NCI-H1105 (cell line): ENCODE data around the gene SEC14L1.
A peak's percentile ranks its signal among the peaks of the same experiment; 100 is the strongest.
"Not testable (repeated sequence)": the region's sequence is repeated elsewhere in the genome, so short reads cannot be mapped to it uniquely, and the experiment has no call there.

Experiments used
- DNase-seq: peaks from one replicate; lab custom pipeline; 2025; lab: John Stamatoyannopoulos, UW

Gene SEC14L1

DNA sequence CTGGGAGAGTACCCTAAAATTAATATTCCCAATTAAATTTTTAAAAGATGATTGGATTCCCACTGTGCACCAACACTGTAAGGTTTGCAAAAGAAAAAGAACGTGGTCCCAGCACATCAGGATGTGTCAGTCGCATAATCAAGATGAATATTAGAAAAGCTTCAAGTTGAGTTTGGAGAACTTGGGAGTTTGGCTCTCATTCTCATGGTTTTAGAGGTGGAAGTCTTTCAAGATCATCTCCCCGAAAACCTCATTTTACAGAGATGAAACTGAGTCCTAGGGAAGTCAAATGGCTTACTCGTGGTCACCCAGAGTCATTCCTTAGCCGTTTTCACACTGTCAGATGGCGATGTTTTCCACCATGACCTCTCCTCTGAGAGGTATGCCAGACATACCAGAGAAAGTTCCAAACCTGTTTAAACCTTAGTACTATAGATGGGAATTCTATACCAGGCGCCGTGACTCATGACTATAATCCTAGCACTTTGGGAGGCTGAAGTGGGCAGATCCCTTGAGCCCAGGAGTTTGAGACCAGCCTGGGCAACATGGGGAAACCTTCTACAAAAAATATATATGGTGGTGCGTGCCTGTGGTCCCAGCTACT, 1.2 kb downstream of the SEC14L1 start:
- DNase-seq = no peak

GRCh38 chr17:77142689-77143088, 1.9 kb downstream of the SEC14L1 start:
- no peak for DNase-seq

DNA sequence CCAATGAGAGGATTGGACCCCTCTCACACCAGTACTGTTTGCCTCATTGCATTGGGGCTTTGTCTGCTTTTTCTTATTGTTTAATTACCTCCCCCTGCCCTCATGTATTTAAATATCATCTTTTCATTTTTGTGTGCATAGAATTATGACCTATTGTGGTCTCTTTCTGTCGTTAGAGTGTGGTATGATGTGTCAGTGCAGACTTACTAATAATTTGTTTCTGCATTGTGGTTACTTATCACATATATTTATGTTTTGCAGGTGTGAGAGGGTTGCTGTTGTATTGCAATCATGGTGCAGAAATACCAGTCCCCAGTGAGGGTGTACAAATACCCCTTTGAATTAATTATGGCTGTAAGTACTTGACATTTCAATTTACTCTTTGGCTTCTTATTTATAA, 2.5 kb downstream of the SEC14L1 start:
- no peak for DNase-seq

DNA sequence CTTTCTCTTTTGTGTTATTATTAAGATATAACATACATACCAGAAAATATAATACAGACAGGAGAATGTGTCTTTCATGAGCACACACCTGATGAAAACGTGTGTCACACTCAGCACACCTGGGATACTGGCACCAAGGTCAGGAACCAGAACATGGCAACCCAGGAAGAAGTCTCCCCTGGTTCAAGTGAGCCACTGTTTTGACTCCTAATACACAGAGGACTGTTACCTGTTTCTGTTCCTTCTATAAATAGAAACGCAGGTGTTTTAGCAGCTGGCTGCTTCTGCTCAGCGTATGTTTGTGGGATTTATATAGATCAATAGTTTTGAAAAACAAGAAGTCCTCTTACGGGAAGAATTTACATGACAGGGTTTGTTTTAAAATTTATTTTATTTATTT, 3.5 kb downstream of the SEC14L1 start:
- DNase-seq = peak; percentile 28

- no peak for DNase-seq
Observed at GRCh38 chr17:77145224-77145611, 4.4 kb downstream of the SEC14L1 start.

DNA sequence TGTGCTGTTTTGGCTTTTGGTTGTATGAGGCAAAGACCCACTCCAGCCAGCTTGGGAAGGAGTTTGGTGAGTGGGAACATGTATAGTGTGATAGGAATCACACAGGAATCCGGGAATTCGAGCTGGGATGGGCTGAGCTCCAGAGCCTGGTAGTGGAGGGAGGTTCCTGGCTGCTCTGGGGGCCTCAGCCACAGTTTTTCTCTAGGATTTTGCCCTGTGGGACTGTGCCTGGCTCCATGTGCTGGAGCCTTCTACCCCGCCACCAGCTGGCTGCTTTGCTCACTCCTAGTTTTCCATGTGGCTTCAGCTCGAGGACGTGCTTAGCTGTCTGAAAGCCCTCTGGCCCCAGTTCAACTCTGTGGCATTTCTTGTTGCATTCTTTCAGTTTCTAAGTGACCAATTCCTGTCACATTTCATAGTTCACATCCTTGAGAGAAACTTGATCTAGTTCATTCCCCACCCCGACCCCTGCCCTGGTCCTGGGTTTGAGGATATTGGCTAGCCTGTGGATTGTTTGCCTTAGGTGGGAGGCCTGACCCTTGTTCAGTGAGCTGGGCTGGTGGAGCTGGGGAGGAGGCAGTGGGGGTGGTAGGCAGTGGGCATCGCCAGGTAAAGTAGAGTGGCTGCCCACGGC, 5.0 kb downstream of the SEC14L1 start:
- DNase-seq = no peak

DNA sequence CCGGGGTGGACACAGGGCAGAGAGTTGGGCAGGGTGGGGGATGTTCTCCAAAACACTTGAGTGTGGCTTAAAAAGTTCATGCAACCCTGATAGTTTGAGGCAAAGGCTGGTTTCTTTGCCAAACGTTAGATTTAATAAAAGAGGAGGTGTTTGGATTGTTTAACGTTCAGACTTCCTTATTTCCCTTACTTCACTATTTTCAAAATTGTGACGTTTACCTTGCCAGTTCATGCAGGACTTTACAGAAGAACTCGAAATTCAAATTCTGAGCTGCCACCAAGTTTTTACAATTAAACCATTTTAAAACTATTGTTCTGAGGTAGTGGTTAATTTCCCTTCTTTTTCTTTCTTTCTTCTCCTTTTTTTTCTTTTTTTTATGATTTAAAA, 5.5 kb downstream of the SEC14L1 start:
- DNase-seq = no peak

DNA sequence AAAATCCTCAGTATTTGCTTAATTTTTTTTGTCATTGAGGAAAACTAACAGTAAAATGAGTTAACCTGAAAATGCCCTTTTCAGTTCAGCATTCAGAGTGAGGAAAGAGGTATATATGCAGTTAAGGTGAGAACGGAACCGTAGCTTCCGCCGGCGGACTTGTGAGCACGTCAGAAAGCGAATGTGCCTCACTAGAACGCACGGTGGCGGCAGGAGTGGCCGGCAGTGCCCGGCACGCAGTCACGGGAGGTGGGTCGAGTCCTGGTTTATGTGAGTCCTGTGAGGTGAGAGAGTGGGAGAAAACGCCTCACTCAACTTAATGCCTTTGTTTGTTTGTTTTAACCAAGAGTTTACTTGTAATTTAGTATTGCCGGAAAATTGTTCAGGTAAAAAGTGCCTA, 6.1 kb downstream of the SEC14L1 start:
- DNase-seq = no peak

- no peak for DNase-seq
Observed at GRCh38 chr17:77147357-77147801, 6.6 kb downstream of the SEC14L1 start.

GRCh38 chr17:77148077-77148939, 7.5 kb downstream of the SEC14L1 start:
- DNase-seq = no peak

DNA sequence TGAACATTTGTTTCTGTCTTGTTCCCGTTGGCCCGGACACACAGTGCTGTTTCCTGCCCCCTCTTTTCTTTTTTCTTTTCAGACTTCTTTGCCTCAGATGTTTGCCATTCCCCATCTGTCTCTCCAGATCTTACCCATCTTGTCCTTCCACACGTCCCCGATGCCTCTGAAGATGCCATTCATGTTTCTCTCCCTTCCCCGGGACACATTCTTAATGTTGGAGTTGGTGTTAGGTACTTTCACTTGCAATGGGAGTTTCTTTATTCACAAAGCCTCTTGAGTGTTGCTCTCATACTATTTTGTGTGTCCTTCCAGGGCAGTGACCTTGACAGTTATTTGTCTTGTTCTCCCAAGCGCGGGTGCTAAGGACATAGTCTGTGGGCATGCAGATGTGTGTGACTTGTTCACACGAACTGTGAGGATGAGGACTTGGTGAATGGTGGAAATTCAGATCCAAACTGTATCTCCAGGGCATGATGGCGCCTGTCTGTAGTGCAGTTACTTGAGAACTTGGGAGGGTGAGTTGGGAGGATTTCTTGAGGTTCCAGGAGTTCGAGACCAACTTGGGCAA, 8.3 kb downstream of the SEC14L1 start:
- no peak for DNase-seq

- no peak for DNase-seq
Observed at GRCh38 chr17:77150196-77150595, 9.4 kb downstream of the SEC14L1 start.

- no peak for DNase-seq
Observed at GRCh38 chr17:77151186-77151585, 10.4 kb downstream of the SEC14L1 start.

GRCh38 chr17:77152056-77152455, 11.3 kb downstream of the SEC14L1 start:
- not testable (repeated sequence) for DNase-seq

GRCh38 chr17:77153472-77153871, 12.7 kb downstream of the SEC14L1 start:
- no peak for DNase-seq

DNA sequence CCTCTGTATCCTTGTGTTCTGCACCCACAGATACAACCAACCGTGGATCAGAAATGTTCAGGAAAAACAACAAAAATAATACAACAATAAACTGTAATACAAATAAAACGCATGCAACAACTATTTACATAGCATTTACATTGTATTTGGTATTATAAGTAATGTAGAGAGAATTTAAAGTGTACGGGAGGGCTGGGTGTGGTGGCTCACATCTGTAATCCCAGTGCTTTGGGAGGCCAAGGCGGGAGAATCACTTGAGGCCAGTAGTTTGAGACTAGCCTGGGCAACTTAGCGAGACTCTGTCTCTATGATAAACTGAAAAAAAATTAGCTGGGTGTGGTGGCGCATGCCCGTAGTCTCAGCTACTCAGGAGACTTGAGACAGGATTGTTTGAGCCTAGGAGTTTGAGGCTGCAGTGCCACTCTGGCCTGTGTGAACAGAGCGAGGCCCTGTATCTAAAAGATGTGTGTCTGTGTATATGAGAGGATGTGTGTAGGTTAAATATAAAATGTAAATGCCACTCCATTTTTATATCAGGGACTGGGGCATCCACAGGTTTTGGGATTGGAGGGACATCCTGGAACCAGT, 13.3 kb downstream of the SEC14L1 start:
- DNase-seq = no peak

GRCh38 chr17:77155125-77155524, 14.4 kb downstream of the SEC14L1 start:
- no peak for DNase-seq

DNA sequence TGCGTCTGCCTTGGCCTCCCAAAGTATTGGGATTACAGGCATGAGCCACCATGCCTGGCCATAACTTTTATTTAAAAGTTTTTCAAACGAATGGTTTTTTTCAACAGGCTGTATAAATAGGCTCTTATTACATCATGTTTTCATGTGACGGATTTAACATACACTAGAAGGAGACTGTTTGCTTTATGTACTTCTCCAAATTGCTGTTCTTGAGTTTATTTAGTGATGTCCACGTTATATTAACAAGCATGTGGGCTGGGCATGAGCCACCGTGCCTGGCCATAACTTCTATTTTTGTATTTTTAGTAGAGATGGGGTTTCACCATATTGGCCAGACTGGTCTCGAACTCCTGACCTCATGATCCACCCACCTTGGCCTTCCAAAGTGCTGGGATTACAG, 17.0 kb downstream of the SEC14L1 start:
- DNase-seq = not testable (repeated sequence)

GRCh38 chr17:77160091-77160874, 19.5 kb downstream of the SEC14L1 start:
- DNase-seq = no peak

DNA sequence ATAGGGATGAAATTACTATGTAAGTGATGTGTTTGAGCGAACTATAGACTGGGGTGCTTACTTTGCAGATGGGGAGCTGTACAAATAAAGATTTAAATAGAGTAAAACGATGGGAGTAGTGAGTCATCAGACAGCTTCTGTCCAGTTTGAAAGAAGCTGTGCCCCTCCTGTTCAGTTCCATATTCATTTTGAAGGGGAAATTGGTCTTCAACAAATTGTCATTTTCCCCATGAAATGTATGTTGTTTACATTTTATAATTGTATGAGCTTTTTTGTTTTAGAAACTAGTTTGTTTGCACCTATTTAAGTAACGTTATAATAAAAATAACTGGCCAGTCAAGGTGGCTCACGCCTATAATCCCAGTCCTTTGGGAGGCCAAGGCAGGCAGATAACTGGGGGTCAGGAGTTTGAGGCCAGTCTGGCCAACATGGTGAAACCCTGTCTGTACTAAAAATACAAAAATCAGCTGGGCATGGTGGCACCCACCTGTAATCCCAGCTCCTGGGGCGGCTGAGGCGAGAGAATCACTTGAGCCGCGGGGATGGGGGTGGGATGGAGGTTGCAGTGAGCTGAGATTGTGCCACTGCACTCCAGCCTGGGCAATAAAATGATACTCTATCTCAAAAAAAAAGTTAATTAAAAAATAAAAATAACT, 20.2 kb downstream of the SEC14L1 start:
- no peak for DNase-seq

DNA sequence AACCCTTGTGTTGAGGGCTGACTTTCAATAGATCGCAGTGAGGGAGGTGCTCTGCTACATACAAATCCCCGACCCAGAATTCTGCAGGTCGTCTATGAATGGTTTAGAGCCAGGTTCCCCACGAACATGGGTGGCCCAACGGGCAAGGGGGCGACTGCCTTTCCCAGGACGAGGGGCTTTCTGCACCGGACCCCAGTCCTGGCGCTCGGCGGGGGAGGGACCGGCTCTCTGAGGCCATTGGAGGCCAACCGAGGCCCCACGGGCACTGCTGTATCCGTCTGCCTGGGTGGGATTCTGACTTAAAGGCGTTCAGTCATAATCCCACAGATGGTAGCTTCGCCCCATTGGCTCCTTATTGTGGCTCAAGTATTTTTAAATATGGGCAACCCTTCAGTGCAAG, 21.2 kb downstream of the SEC14L1 start:
- no peak for DNase-seq
